ENCODE results near the gene PCDHA6.
A peak's percentile ranks its signal among the peaks of the same experiment; 100 is the strongest.
"Not testable (repeated sequence)": the region's sequence is repeated elsewhere in the genome, so short reads cannot be mapped to it uniquely, and the experiment has no call there.

The PCDHA6 gene, protein sequence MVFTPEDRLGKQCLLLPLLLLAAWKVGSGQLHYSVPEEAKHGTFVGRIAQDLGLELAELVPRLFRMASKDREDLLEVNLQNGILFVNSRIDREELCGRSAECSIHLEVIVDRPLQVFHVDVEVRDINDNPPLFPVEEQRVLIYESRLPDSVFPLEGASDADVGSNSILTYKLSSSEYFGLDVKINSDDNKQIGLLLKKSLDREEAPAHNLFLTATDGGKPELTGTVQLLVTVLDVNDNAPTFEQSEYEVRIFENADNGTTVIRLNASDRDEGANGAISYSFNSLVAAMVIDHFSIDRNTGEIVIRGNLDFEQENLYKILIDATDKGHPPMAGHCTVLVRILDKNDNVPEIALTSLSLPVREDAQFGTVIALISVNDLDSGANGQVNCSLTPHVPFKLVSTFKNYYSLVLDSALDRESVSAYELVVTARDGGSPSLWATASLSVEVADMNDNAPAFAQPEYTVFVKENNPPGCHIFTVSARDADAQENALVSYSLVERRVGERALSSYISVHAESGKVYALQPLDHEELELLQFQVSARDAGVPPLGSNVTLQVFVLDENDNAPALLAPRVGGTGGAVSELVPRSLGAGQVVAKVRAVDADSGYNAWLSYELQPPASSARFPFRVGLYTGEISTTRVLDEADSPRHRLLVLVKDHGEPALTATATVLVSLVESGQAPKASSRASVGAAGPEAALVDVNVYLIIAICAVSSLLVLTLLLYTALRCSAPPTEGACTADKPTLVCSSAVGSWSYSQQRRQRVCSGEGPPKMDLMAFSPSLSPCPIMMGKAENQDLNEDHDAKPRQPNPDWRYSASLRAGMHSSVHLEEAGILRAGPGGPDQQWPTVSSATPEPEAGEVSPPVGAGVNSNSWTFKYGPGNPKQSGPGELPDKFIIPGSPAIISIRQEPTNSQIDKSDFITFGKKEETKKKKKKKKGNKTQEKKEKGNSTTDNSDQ

GRCh38 chr5:140827704-140828361 is at the start of gene PCDHA6:
PCDHA6 (plus strand) TSS chr5:140827960; CDS start chr5:140828092, 132 bp downstream.
- no peak for DNase-seq (ENCODE audit: low read depth)

GRCh38 chr5:140780512-140780911 is 47.2 kb upstream of the PCDHA6 start:
- DNase-seq (ENCODE audit: low read depth), result no peak

GRCh38 chr5:140785905-140786686 is 41.7 kb upstream of the PCDHA6 start, which contains the start of gene PCDHA1:
PCDHA1 (plus strand) TSS chr5:140786140.
- DNase-seq (ENCODE audit: low read depth), result no peak

- not testable (repeated sequence) for DNase-seq (ENCODE audit: low read depth)
These were observed 40.3 kb upstream of the PCDHA6 start for GRCh38 chr5:140787422-140787821.

DNA sequence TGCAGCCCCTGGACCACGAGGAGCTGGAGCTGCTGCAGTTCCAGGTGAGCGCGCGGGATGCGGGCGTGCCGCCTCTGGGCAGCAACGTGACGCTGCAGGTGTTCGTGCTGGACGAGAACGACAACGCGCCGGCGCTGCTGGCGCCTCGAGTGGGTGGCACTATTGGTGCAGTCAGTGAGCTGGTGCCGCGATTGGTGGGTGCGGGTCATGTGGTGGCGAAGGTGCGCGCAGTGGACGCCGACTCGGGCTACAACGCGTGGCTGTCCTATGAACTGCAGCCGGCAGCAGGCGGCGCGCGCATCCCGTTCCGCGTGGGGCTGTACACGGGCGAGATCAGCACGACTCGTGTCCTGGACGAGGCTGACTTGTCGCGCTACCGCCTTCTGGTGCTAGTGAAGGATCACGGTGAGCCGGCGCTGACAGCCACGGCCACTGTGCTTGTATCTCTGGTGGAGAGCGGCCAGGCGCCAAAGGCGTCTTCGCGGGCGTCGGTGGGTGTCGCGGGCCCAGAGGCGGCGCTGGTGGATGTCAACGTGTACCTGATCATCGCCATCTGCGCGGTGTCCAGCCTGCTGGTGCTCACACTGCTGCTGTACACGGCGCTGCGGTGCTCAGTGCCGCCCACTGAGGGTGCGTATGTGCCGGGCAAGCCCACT is 39.8 kb upstream of the PCDHA6 start:
- not testable (repeated sequence) for DNase-seq (ENCODE audit: low read depth)

DNA sequence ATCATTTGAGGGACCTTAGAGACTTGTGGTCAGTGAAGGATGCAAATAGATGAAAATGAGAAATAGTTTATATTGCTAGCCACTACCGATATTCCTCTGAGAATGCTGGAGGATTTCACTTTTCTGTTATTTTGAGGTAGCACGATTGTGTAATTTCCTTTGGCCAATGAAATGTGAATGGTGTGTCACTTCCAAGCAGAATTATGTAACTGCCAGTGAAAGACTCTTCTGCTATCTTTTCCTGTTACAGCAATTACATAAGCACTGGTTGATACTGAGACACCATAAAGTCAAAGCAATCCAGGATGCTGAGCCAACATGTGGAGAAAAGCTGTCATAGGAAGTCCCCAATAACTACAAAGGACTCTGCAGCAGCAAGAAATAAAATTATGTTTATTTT is 36.7 kb upstream of the PCDHA6 start:
- no peak for DNase-seq (ENCODE audit: low read depth)

- DNase-seq (ENCODE audit: low read depth), result no peak
These were observed 33.0 kb upstream of the PCDHA6 start, which contains the start of gene PCDHA2 for GRCh38 chr5:140794595-140795258. PCDHA2 (plus strand) TSS chr5:140794852.

DNA sequence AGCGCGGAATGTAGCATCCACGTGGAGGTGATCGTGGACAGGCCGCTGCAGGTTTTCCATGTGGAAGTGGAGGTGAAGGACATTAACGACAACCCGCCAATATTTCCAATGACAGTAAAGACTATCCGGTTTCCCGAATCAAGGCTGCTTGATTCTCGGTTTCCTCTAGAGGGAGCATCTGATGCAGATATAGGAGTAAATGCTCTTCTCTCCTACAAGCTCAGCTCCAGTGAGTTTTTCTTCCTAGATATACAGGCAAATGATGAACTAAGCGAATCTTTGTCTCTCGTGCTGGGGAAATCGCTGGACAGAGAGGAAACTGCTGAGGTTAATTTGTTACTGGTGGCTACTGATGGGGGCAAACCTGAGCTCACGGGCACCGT is 32.5 kb upstream of the PCDHA6 start:
- no peak for DNase-seq (ENCODE audit: low read depth)

DNA sequence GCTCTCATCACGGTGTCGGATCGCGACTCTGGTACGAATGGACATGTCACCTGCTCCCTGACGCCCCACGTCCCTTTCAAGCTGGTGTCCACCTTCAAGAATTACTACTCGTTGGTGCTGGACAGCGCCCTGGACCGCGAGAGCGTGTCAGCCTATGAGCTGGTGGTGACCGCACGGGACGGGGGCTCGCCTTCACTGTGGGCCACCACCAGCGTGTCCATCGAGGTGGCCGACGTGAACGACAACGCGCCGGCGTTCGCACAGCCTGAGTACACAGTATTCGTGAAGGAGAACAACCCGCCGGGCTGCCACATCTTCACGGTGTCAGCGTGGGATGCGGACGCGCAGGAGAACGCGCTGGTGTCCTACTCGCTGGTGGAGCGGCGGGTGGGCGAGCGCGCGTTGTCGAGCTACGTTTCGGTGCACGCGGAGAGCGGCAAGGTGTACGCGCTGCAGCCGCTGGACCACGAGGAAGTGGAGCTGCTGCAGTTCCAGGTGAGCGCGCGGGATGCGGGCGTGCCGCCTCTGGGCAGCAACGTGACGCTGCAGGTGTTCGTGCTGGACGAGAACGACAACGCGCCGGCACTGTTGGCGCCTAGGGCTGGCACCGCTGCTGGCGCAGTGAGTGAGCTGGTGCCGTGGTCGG is 31.6 kb upstream of the PCDHA6 start:
- not testable (repeated sequence) for DNase-seq (ENCODE audit: low read depth)

DNA sequence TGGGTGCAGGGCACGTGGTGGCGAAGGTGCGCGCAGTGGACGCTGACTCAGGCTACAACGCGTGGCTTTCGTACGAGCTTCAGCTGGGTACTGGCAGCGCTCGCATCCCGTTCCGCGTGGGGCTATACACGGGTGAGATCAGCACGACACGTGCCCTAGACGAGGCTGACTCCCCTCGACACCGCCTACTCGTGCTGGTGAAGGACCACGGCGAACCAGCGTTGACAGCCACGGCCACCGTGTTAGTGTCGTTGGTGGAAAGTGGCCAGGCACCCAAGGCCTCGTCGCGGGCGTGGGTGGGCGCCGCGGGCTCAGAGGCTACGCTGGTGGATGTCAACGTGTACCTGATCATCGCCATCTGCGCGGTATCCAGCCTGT is 31.1 kb upstream of the PCDHA6 start:
- no peak for DNase-seq (ENCODE audit: low read depth)

GRCh38 chr5:140800816-140801493 is 26.8 kb upstream of the PCDHA6 start, which contains the start of gene PCDHA3:
PCDHA3 (plus strand) TSS chr5:140801057.
- peak; percentile 15 for DNase-seq (ENCODE audit: low read depth)

DNA sequence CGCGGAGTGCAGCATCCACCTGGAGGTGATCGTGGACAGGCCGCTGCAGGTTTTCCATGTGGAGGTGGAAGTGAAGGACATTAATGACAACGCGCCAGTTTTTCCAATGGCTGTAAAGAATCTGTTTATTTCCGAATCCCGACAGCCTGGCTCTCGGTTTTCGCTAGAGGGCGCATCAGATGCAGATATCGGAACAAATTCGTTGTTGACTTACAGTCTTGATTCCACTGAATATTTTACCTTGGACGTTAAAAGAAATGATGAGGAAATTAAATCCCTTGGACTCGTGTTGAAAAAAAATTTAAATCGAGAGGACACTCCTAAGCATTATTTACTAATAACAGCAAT is 26.3 kb upstream of the PCDHA6 start:
- no peak for DNase-seq (ENCODE audit: low read depth)

GRCh38 chr5:140802381-140802780 is 25.4 kb upstream of the PCDHA6 start:
- DNase-seq (ENCODE audit: low read depth), result not testable (repeated sequence)

DNA sequence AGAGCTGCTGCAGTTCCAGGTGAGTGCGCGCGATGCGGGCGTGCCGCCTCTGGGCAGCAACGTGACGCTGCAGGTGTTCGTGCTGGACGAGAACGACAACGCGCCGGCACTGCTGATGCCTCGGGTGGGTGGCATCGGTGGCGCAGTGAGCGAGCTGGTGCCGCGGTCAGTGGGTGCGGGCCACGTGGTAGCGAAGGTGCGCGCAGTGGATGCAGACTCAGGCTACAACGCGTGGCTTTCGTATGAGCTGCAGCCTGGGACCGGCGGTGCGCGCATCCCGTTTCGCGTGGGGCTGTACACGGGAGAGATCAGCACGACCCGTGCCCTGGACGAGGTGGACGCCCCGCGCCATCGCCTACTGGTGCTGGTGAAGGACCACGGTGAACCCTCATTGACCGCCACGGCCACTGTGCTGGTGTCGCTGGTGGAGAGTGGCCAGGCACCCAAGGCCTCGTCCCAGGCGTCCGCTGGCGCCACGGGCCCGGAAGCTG is 24.9 kb upstream of the PCDHA6 start:
- no peak for DNase-seq (ENCODE audit: low read depth)

DNA sequence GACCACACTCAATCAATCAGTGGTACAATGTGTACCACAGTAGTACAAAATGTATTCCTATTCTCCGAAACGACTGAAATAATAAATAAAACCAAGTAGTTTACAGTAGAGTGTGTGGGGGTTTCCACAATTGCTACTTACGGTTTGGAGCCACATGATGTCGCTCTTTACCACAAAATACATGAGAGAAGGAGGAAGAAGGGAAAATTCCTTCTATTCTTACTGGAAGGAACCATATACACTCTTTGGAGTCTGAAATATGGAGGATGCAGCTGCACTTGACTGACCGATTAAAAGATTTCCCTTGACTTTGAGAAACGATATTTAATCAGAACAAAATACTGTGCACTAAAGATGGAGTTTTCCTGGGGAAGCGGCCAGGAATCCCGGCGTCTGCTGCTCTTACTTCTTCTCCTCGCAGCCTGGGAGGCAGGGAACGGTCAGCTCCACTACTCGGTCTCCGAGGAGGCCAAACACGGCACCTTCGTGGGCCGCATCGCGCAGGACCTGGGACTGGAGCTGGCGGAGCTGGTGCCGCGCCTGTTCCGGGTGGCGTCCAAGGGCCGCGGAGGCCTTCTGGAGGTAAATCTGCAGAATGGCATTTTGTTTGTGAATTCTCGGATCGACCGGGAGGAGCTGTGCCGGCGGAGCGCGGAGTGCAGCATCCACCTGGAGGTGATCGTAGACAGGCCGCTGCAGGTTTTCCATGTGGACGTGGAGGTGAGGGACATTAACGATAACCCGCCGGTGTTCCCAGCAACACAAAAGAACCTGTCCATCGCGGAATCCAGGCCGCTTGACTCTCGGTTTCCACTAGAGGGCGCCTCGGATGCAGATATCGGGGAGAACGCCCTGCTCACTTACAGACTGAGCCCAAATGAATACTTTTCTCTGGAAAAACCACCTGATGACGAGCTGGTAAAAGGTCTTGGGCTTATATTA is 20.7 kb upstream of the PCDHA6 start, which contains the start of gene PCDHA4:
TSS of gene PCDHA4 (plus strand) at position 235 of the 942 bp plus-strand sequence.
- DNase-seq (ENCODE audit: low read depth), result no peak

GRCh38 chr5:140808241-140808888 is 19.4 kb upstream of the PCDHA6 start:
- not testable (repeated sequence) for DNase-seq (ENCODE audit: low read depth)

DNA sequence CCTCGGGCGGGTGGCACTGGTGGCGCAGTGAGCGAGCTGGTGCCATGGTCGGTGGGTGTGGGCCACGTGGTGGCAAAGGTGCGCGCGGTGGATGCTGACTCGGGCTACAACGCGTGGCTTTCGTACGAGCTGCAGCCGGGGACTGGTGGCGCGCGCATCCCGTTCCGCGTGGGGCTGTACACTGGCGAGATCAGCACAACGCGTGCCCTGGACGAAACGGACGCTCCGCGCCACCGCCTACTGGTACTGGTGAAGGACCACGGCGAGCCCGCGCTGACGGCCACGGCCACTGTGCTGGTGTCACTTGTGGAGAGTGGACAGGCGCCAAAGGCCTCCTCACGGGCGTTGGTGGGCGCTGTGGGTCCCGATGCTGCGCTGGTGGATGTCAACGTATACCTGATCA is 18.9 kb upstream of the PCDHA6 start:
- no peak for DNase-seq (ENCODE audit: low read depth)

Data from GM04503 (cell line).